KBM-7 (cell line): Measurements from ENCODE around the gene ESRRA.
"Not testable (repeated sequence)": the region's sequence is repeated elsewhere in the genome, so short reads cannot be mapped to it uniquely, and the experiment has no call there.

Experiments
- DNase-seq: peaks from one replicate; pipeline ENCODE4 v3.0.0-alpha.2; 2015
- in situ Hi-C: fragments of 300-500 bp; cut with MboI; formaldehyde crosslinking; loops from 2 replicates; pipeline ENCODE4 v1.14.3; 2020; ENCODE audit warnings: low sequenced_read_pairs, low pct_unique_long_range_greater_than_20kb, mixed read lengths

Gene ESRRA

DNA sequence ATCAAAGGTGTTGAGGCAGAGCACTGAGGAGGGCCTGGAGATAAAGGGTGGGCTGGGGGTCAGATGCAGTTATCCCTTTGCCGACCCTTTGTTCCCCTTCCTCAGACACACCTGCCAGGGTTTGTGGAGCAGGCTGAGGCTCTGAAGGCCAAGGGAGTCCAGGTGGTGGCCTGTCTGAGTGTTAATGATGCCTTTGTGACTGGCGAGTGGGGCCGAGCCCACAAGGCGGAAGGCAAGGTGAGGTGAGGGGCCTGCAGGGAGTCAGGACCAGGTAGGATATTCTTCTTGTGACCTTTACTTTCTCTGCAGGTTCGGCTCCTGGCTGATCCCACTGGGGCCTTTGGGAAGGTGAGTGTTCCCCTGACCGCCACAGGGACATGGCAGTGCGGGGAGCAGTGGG lies 15.2 kb downstream of the ESRRA start:
- in situ Hi-C loops: no loop called here
- no peak for DNase-seq

DNA sequence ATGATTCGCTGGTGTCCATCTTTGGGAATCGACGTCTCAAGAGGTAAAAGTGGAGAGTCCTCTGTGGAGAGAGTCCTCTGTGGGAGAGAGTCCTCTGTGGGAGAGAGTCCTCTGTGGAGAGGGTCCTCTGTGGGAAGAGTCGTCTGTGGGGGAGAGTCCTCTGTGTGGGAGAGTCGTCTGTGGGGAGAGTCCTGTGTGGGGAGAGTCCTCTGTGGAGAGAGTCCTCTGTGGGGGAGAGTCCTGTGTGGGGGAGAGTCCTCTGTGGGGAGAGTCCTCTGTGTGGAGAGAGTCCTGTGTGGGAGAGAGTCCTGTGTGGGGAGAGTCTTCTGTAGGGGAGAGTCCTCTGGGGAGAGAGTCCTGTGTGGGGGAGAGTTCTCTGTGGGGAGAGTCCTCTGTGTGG lies 15.7 kb downstream of the ESRRA start:
- in situ Hi-C loops: no loop called here
- DNase-seq: no peak

DNA sequence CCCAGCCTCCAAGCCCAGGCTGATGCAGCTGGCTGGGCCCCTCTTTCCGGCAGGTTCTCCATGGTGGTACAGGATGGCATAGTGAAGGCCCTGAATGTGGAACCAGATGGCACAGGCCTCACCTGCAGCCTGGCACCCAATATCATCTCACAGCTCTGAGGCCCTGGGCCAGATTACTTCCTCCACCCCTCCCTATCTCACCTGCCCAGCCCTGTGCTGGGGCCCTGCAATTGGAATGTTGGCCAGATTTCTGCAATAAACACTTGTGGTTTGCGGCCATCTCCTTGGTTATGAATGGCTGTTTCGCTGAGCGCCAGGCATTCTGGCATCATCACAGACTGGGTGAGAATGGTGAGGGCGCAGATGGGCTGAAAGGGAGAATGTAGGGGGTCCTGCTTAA lies 16.2 kb downstream of the ESRRA start:
- DNase-seq: no peak
- in situ Hi-C loops: no loop called here

- in situ Hi-C loops: no loop called here
- DNase-seq: no peak
Measured at GRCh38 chr11:64322925-64323260, 17.6 kb downstream of the ESRRA start.

DNA sequence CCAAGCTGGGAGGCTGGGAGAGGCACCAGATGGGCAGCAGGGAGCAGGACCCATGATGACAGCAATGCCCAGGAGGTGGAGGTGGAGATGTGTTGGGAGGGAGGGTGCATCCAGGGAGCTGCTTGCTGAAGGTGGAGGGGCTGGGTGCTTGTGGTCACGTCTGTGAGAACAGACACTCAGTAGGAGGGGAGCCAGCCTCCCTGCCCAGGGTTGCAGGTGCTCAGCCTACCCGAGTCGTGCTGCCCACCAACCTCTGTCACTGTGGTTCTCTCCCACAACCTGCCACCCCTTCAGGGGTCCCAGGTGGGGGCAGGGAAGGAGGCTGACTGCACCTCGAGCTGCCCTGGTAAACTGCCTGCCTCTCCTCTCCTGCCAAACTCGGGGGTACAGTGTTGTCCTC lies 18.0 kb downstream of the ESRRA start:
- no peak for DNase-seq
- in situ Hi-C loops: no loop called here

DNA sequence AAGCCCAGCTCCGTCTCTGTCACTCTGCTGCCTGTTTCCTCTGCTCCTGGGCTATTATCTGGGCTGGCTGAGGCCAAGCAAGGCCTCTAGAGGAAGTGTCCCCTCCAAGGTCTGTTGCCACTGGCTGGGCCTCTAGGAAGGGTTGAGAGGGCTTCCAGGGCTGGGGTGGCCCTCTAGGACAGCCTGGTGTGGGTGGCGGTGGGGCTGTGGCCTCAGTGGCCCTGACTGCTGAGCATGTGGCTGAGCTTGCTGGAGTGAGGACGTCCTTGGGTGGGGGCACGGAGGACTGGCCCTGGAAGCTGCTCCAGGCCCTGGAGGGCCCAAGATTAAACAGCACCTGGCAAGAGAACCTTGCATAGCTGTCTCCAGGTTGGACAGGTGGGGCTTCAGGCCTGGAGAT lies 18.7 kb downstream of the ESRRA start:
- DNase-seq, in situ Hi-C loops: not testable (repeated sequence)

DNA sequence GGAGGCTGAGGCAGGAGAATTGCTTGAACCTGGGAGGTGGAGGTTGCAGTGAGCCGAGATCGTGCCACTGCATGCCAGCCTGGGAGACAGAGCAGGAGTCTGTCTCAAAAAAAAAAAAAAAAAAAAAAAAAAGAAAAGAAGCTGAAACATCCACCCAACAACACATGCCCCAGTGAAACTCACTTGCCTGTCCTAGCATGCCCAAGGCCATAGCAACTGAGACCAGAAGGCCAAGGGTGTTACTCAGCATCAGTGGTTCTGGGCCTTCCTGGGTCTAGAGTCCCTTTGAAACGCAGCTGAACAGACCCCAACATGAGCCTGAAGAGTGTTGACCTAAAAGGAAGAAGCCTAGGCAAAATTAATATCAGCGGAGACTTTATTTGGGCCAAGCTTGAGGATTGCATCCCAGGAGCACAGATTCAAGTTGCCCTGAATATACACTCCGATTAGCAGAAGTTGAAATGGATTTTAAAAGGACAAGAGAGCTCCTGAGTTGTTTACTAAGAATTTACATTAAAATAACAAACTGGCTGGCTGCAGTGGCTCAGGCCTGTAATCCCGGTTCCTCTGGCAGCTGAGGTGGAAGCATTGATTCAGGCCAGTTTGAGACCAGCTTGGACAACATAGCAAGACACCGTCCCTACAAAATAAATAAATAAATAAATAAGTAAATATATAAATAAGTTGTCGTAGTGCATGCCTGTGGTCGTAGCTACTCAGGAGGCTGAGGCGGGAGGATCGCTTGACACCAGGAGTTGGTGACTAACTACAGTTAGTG lies 19.6 kb downstream of the ESRRA start:
- in situ Hi-C loops: no loop called here

DNA sequence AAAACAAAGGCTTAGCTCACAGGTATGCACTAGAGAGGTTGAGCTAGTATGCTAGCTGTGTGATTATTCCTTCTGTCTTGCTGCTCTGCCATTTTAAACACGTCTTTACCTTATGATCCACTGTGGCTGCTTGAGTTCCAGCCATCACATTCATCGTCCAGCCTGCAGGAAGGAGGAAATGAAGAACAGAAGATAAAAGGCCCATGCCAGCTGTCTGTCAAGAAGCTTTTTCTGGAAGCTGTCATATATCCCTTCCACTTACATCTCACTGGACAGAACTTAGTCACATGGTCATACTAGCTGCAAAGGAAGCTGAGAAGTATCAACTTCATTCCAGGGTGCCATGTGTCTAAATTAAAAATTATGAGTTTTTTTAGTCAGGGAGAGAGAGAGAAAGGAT lies 22.1 kb downstream of the ESRRA start:
- in situ Hi-C loops: no loop called here
- DNase-seq: no peak

More for the DNA sequence above, 19.6 kb downstream of the ESRRA start:
- DNase-seq: no peak

DNA sequence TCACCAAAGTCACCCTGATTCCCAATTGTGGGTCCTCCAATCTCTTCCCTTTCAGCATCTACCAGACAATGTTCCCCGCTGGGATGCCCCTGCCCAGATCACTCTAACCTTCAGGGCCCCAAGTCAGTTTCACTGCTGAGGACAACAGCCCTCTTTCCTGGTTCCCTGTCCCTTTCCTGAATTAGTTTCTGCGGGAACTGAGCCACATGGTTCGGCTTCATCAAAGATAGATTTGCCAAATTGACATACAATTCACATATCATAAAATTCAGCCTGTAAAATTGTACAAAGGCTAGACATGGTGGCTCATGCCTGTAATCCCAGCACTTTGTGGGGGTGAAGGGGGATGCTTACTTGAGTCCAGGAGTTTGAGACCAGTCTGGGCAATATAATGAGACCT lies 22.7 kb downstream of the ESRRA start:
- in situ Hi-C loops: no loop called here
- DNase-seq: no peak

GRCh38 chr11:64330888-64331287 lies 25.6 kb downstream of the ESRRA start:
- no peak for DNase-seq
- in situ Hi-C loops: no loop called here

DNA sequence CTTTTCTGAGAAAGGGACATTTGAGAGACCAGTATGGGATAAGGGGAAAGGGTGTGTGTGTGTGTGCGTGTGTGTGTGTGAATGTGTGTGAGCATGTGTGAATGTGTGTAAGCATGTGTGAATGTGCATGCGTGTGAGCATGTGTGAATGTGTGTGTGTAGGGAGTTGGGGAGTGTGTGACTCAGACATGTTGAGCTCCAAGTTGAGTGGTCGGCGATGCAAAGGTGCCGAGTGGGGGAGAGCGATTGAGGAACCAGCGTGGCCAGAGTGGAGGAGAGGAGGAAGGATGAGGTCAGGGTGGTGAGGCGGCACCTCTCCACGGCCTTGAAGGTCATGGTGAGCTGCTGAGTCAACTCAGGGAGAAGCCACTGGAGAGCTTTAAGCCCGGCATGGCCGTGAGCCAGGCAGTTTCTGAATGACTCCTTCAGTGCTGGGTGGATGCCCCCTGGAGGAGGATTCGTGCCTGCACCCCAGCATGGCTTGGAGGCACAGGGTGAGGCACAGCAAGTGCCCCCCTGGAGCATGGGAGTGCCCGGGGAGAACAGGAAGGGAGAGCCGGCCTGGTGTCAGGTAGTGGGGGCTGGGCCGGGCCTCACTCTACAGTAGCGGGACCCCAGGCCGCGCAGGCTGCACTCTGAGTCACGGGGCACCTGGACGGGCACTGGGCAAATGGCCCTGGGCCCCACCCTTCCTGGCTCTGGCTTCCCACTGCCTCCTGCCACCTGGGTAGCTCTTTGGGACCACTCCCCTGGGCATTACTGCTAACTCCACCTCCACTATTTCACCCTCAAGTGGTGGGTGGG lies 26.4 kb downstream of the ESRRA start:
- peak; percentile 90 for DNase-seq
- in situ Hi-C loops: no loop called here

GRCh38 chr11:64333556-64333955 lies 28.2 kb downstream of the ESRRA start:
- in situ Hi-C loops: no loop called here
- DNase-seq: no peak

GRCh38 chr11:64334764-64335735 lies 29.7 kb downstream of the ESRRA start:
- peak; percentile 91 for DNase-seq
- in situ Hi-C loops: no loop called here

DNA sequence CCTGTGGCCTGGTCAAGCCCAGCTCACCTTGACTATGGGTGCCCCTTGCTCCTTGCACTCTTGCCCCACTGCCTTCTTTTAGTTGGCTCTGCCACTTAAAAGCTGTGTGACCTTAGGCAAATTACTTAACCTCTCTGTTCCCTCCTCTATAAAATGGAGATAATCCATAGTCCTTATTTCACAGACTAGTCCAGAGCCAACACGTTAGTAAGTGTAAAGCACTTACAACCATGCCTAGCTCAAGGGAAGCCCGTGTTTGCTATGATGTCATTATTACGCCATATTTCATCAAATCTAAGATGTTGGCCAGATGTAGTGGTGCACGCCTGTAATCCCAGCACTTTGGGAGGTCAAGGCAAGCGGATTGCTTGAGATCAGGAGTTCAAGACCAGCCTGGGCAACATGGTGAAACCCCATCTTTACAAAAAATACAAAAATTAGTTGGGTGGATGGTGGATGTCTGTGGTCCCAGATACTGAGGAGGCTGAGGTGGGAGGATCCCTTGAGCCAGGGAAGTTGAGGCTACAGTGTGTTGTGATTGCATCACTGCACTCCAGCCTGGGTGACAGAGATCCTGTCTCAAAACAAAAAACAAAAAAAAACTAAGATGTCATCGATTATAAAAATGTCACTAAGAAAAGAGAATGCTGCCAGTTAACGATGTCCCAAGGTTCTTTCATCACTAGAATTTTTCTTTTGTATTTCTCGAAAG lies 32.4 kb downstream of the ESRRA start:
- in situ Hi-C loops: no loop called here
- DNase-seq: no peak

GRCh38 chr11:64338716-64339115 lies 33.4 kb downstream of the ESRRA start:
- no peak for DNase-seq
- in situ Hi-C loops: no loop called here

GRCh38 chr11:64339286-64339685 lies 34.0 kb downstream of the ESRRA start:
- in situ Hi-C loops: no loop called here
- no peak for DNase-seq

DNA sequence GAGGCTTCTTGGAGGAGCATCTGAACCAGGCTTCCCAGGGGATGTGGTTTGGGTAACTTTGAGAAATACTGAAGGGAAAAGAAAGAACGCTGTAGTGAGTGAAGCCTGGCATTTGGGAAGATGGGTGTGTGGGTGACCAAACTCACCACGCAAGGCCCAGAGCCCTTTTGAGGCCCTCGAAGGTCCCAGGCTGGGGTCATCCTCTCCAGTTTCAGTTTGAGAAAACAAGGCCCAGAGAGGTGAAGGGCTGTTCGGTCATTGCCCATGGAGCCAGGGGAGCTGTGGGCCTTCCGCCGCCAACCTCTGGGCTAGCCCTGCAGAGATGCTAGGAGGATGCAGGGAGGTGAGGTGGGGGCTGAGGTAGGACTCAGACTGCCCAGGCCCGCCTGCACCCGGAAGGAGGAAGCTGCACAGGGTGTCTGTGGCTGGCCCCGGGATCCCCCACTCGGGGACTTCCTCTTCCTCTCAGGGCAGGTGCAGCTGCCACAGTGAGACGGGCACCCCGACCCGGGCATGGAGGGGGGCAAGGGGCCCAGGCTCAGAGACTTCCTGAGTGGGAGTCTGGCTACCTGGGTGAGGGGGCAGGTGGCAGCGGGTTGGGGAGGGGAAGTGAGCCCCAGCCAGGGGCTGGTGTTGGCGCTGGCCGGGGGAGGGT lies 34.6 kb downstream of the ESRRA start, which contains the start of gene CCDC88B:
Gene CCDC88B, plus strand, starts transcription at position 451 of the 655 bp plus-strand sequence. Its CDS starts 63 bp downstream, at position 514.
- peak; percentile 75 for DNase-seq

GRCh38 chr11:64340671-64341335 lies 35.5 kb downstream of the ESRRA start:
- peak; percentile 76 for DNase-seq
- in situ Hi-C loops: no loop called here

More for the DNA sequence above, 34.6 kb downstream of the ESRRA start, which contains the start of gene CCDC88B:
- in situ Hi-C loops: no loop called here
